AG04450 (cell line): Measurements from ENCODE around the gene DNLZ. TPM values are rescaled to one million over a fixed set of nuclear protein-coding genes. Genes with fewer than 3 reads are reported as not detected.

Experiments
- CTCF ChIA-PET: fragments of 300-600, 350-600 bp; formaldehyde crosslinking; extraction: SDS; loops from one replicate; lab custom pipeline; 2022; ENCODE audit warnings: antibody characterized with exemption, inconsistent platforms; lab: Charles Lee
- POLR2A ChIA-PET: fragments of 350-600 bp; formaldehyde crosslinking; extraction: SDS; loops from one replicate; lab custom pipeline; 2021; ENCODE audit warnings: antibody characterized with exemption, inconsistent platforms; lab: Yijun Ruan, JAX
- DNase-seq: peaks from one replicate; pipeline ENCODE4 v3.0.0-alpha.2; 2011; ENCODE audit warnings: low read depth, low spot score
- H3K27ac ChIP-seq: one replicate; pipeline ENCODE4 v1.5.1; 2012; ENCODE audit warnings: low read depth, low read length, control low read depth
- H3K27me3 ChIP-seq: one replicate; pipeline ENCODE4 v1.6.0; 2012; ENCODE audit warnings: low read length; ENCODE audit not compliant: control insufficient read depth, insufficient read depth
- H3K4me3 ChIP-seq: 2 replicates; pipeline ENCODE4 v1.5.1; 2011; ENCODE audit warnings: mild to moderate bottlenecking, low read depth, low read length, control low read depth
- H3K9me3 ChIP-seq: 2 replicates; pipeline ENCODE4 v1.5.1; 2012; ENCODE audit warnings: low read length; ENCODE audit not compliant: control insufficient read depth, insufficient read depth
- polyA plus RNA-seq: library from polyadenylated mRNA; depleted of rRNA; stranded (reverse); fragments of >200 nt; gene quantifications from 2 replicates; pipeline ENCODE4 v1.2.3, GENCODE V29; 2011
- TF ChIP-seq, protein P1 (sequence below): IDR thresholded peaks from 2 replicates; pipeline ENCODE4 v1.5.1; 2011; ENCODE audit warnings: low read depth, low read length, control low read depth, inconsistent platforms

DNLZ gene
- polyA plus RNA-seq, 1 experiment, result 3.7 TPM

DNA sequence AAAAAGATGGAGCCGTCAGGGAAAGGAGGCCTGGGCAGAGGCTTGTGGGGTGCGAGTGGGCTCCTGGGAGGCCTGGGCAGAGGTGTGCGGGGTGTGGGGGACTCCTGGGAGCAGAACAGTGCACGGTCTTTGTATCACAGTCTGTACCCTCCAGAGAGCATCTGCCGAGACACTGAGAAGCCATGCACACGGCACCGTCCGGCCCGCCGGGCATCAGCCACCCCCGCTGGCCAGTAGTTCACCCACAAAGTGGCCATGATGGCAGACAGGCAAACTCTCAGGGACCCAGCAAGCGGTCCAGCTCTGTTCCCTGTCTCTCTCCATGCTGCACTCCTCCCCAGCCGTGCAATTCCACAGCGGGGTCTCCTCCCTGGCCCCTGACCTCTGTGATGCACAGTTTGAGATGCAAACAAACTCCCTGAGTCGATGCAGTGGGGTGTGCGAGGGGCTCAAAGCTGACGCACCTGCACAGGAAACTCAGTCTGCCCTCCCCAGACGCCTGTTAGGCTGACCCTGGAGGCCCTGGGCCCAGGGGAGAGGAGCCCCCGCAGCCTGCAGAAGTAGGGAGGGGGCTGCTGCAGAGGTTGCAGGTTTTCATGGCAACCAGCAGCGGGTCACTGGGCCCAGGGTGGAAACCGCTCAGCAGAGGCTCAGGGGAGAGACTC, 45.3 kb downstream of the DNLZ start:
- H3K4me3 ChIP-seq, result no peak overlapping the region
- no peak overlapping the region for H3K27ac ChIP-seq
- DNase-seq, result no peak
- CTCF ChIA-PET, result no interaction called here
- H3K9me3 ChIP-seq, result peaks cover 32% of the 10 kb centered on the region
- TF ChIP-seq, protein P1, sequence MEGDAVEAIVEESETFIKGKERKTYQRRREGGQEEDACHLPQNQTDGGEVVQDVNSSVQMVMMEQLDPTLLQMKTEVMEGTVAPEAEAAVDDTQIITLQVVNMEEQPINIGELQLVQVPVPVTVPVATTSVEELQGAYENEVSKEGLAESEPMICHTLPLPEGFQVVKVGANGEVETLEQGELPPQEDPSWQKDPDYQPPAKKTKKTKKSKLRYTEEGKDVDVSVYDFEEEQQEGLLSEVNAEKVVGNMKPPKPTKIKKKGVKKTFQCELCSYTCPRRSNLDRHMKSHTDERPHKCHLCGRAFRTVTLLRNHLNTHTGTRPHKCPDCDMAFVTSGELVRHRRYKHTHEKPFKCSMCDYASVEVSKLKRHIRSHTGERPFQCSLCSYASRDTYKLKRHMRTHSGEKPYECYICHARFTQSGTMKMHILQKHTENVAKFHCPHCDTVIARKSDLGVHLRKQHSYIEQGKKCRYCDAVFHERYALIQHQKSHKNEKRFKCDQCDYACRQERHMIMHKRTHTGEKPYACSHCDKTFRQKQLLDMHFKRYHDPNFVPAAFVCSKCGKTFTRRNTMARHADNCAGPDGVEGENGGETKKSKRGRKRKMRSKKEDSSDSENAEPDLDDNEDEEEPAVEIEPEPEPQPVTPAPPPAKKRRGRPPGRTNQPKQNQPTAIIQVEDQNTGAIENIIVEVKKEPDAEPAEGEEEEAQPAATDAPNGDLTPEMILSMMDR, result no peak
- H3K27me3 ChIP-seq, result no peaks in the 10 kb centered on the region
- POLR2A ChIA-PET, result no interaction called here

DNA sequence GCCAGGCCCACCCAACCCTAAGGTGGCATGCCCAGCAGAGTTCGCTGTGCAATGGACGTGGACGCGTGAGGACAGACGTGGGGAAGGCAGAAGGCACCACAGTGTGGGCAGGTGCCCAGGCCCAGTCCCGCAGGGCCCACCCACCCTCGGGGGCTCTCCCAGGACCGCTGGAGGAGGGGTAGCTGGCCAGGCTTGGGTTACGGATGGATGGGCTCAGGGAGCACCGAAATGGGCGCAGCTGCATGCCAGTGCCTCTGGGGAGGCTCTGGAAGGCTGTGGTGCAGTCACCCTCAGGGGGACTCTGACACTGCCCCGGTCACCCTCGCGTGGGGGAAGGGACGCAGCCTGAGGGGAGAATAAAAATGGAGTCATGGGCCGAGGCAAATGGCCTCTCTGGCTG, 45.8 kb downstream of the DNLZ start:
- TF ChIP-seq, protein P1, result no peak
- Histone ChIP-seq H3K27ac (no peak overlapping the region), H3K4me3 (no peak overlapping the region), H3K27me3 (no peaks in the 10 kb centered on the region), H3K9me3 (peaks cover 29% of the 10 kb centered on the region)
- DNase-seq, result no peak
- CTCF ChIA-PET, result no interaction called here
- POLR2A ChIA-PET, result no interaction called here

DNA sequence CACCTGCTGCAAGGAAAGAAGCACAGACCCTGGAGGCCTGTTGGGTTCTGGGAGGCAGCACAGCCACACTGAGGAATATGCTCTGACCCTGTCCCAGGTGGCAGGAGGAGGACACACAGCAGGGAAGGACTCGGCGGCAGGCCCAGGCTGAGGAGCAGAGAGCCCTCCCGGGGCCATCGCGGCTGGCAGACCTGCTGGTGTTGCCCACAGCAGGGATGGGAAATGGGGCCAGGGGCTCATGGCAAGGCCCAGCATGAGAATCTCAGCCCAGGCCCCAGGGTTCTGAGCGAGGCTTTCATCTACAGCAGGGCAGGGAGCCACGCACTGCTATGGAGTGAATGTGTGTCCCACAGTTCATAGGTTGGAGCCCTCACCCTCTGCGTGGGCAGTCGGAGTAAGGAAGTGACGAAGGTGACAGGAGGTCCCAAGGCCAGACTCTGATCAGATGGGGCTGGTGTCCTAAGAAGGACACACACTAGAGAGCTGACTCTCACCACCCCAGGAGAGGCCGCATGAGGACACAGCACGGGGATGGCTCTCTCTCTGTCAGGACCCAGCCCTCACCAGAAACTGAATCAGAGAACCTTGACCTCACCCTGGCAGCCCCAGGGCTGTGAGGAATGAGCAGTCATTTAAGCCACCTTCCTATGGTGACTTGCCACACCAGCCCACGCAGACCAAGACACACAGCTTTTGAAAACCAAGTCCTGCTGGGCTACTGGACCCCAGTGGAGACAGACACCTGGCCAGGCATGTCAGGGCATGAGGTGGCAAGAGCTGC, 46.5 kb downstream of the DNLZ start:
- no peak overlapping the region for H3K27ac ChIP-seq

GRCh38 chr9:136316271-136316751, 47.2 kb downstream of the DNLZ start:
- ChIA-PET POLR2A (no interaction called here), CTCF (no interaction called here)
- H3K9me3 ChIP-seq, result peaks cover 25% of the 10 kb centered on the region
- no peak overlapping the region for H3K4me3 ChIP-seq
- H3K27ac ChIP-seq, result no peak overlapping the region
- TF ChIP-seq, protein P1, result no peak
- no peaks in the 10 kb centered on the region for H3K27me3 ChIP-seq
- DNase-seq, result no peak

More for the DNA sequence above, 46.5 kb downstream of the DNLZ start:
- TF ChIP-seq, protein P1, result no peak
- ChIA-PET POLR2A (no interaction called here), CTCF (no interaction called here)
- no peaks in the 10 kb centered on the region for H3K27me3 ChIP-seq
- H3K4me3 ChIP-seq, result no peak overlapping the region
- DNase-seq, result no peak
- H3K9me3 ChIP-seq, result peaks cover 29% of the 10 kb centered on the region

GRCh38 chr9:136314944-136315343, 48.6 kb downstream of the DNLZ start:
- TF ChIP-seq, protein P1, result no peak
- Histone ChIP-seq H3K4me3 (no peak overlapping the region), H3K9me3 (peaks cover 23% of the 10 kb centered on the region), H3K27me3 (no peaks in the 10 kb centered on the region), H3K27ac (no peak overlapping the region)
- POLR2A ChIA-PET, result no interaction called here
- DNase-seq, result no peak
- CTCF ChIA-PET, result no interaction called here
